ENCODE measurements around the gene NRXN3.

NRXN3 gene

DNA sequence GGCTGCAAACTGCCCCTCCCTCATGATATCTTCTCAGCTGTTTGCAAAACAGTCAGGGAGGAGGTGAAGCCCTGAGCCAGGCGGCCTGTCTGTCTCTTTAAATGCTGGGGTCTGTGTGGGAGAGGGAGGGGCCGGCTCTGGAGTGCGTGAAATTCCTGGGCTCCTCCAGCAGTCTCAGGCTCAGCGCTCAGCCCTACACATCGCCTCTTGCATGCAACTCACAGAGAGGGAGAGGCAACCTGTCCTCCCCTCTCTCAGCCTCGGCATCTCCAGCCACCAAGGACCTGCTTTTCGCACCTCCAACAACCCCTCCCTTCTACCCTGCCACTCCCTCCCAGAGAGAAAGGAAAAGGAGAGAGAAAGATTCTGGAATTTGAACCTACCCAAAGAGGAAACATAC, at the start of gene NRXN3:
Gene NRXN3 (plus strand): TSS at position 171 of the 400 bp plus-strand sequence. CDS start 72,721 bp downstream, outside the sequence.
- peak within 1 kb of the TSS; percentile 59; the same call in 1 of the 2 replicates for H3K9ac ChIP-seq (ENCODE audit: low read depth, low read length)
- H3K36me3 ChIP-seq (ENCODE audit: insufficient read depth, low read depth, low read length) = no peaks in the 10 kb centered on the region
- H3K9me3 ChIP-seq (ENCODE audit: insufficient read depth, low read depth, low read length) = no peaks in the 10 kb centered on the region
- H3K27me3 ChIP-seq (ENCODE audit: insufficient read depth, low read length) = peaks cover 4% of the 10 kb centered on the region; the same call in 1 of the 2 replicates
- H3K4me1 ChIP-seq (ENCODE audit: insufficient read depth, low read length) = peaks cover 6% of the 10 kb centered on the region; the same call in 1 of the 2 replicates
- H3K4me3 ChIP-seq (ENCODE audit: low read length) = peak within 1 kb of the TSS; percentile 65
- no peak within 1 kb of the TSS for H3K27ac ChIP-seq (ENCODE audit: low read length)

DNA sequence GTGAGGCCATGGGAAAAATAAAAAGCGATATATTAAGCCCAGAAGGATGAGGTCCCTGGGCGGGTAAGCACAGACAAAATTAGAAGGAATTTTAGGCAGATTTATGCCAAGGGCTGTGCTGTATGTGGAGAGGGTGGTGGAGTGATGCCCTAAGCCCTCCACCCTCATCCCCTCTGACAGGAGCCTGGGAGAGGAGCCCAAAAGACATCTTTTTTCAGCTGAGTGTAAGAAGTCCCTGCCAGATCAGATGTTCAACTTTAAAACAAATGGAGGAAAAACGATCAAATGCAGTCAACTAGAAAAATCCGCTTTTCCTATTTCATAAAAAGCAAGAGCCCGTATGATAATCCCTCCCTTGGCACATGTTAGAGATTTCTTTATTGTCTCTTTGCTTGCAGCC, 47.7 kb upstream of the NRXN3 start:
- no peaks in the 10 kb centered on the region for H3K36me3 ChIP-seq (ENCODE audit: insufficient read depth, low read depth, low read length)
- no peak overlapping the region for H3K27ac ChIP-seq (ENCODE audit: low read length)
- H3K9me3 ChIP-seq (ENCODE audit: insufficient read depth, low read depth, low read length) = no peaks in the 10 kb centered on the region
- H3K9ac ChIP-seq (ENCODE audit: low read depth, low read length) = no peak overlapping the region
- no peaks in the 10 kb centered on the region for H3K27me3 ChIP-seq (ENCODE audit: insufficient read depth, low read length)
- H3K4me1 ChIP-seq (ENCODE audit: insufficient read depth, low read length) = peaks cover 6% of the 10 kb centered on the region; the same call in 1 of the 2 replicates
- H3K4me3 ChIP-seq (ENCODE audit: low read length) = no peak overlapping the region

DNA sequence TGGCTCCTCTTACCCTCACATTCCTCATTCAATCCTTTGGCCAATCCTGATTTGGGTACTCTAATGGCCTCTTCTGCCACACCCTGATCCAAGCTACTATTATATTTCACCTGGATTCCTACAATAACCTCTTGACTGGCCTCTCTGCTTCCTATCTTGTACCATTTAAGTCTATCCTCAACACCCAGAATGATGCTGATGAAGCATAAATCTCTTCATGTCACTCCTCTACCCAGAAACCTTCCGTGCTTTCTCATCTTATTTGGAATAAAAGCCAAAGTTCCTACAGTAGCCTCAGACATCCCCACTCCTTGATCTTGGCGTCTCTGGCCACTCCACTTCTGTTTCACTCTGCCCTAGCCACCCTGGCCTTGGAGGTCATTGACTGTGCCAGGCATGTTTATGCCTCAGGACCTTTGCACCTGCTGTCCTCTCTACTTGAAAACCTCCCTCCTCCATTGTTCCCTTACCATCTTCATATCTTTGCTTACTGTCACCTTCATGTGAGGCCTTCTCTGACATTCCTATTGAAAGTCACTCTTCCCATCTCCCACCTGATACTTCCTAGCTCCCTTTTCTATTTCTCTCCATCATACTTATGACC, 46.4 kb upstream of the NRXN3 start:
- H3K36me3 ChIP-seq (ENCODE audit: insufficient read depth, low read depth, low read length) = no peaks in the 10 kb centered on the region
- H3K4me1 ChIP-seq (ENCODE audit: insufficient read depth, low read length) = peaks cover 6% of the 10 kb centered on the region; the same call in 1 of the 2 replicates
- no peak overlapping the region for H3K27ac ChIP-seq (ENCODE audit: low read length)
- no peaks in the 10 kb centered on the region for H3K9me3 ChIP-seq (ENCODE audit: insufficient read depth, low read depth, low read length)
- H3K27me3 ChIP-seq (ENCODE audit: insufficient read depth, low read length) = no peaks in the 10 kb centered on the region
- no peak overlapping the region for H3K9ac ChIP-seq (ENCODE audit: low read depth, low read length)
- H3K4me3 ChIP-seq (ENCODE audit: low read length) = no peak overlapping the region

DNA sequence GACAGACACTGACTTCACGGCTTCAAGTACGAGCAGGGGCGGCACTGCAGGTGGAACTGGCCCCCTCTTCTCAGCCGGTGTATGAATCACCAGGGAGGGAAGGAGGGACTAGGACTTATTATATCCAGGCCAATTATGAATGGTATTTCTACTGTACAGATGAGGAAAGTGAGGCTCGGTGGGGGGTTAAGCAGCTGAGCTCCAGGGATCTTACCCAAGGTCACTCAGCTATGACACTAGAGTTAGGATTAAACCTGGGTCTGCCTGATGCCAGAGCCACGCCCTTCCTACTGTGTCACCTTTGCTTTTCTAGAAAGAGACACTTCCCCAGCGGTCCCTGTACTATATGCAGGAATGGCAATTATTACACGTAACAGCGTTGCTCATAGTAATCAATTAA, 42.2 kb upstream of the NRXN3 start:
- Histone ChIP-seq H3K4me1 (ENCODE audit: insufficient read depth, low read length) (peaks cover 6% of the 10 kb centered on the region; the same call in 1 of the 2 replicates), H3K9ac (ENCODE audit: low read depth, low read length) (no peak overlapping the region), H3K9me3 (ENCODE audit: insufficient read depth, low read depth, low read length) (no peaks in the 10 kb centered on the region), H3K36me3 (ENCODE audit: insufficient read depth, low read depth, low read length) (no peaks in the 10 kb centered on the region), H3K27me3 (ENCODE audit: insufficient read depth, low read length) (no peaks in the 10 kb centered on the region), H3K27ac (ENCODE audit: low read length) (no peak overlapping the region), H3K4me3 (ENCODE audit: low read length) (no peak overlapping the region)

DNA sequence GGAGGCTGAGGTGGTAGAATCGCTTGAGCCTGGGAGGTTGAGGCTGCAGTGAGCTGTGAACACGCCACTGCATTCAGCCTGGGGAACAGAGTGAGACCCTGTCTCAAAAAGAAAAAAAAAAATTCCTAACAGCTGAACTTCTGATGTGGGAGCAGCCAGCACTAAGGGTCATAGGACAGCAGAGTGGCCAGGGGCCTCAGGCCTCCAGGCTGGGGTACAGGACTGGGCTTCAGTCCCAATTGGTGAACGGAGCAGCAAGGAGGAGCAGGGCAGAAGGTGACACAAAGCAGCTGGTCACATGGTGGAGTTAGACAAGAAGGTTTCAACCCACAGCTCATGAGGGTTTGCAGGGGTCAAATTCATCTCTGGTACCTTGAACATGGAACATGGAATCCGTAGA, 40.8 kb upstream of the NRXN3 start:
- Histone ChIP-seq H3K4me1 (ENCODE audit: insufficient read depth, low read length) (peaks cover 4% of the 10 kb centered on the region; the same call in 1 of the 2 replicates), H3K36me3 (ENCODE audit: insufficient read depth, low read depth, low read length) (no peaks in the 10 kb centered on the region), H3K9ac (ENCODE audit: low read depth, low read length) (no peak overlapping the region), H3K4me3 (ENCODE audit: low read length) (no peak overlapping the region), H3K27me3 (ENCODE audit: insufficient read depth, low read length) (no peaks in the 10 kb centered on the region), H3K27ac (ENCODE audit: low read length) (no peak overlapping the region), H3K9me3 (ENCODE audit: insufficient read depth, low read depth, low read length) (no peaks in the 10 kb centered on the region)

DNA sequence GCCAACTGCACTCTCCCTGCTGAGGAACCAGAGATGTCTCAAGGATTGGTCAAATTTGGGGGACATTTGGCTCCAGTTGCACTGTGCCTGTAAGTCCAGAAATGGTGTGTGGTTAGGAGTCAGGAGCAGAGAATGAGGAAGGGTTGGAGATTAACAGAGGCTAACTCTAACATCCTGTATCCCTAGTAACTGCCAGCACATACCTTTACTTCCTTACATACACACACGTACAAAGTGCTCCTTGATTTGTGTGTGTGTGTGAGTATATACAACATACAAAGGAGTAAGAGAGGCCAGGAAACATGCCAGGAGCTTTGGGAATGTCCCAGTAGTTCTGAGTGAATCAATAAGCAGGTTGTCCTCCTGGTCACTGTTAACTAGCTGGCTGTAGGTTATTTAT, 39.8 kb upstream of the NRXN3 start:
- H3K27me3 ChIP-seq (ENCODE audit: insufficient read depth, low read length) = no peaks in the 10 kb centered on the region
- no peaks in the 10 kb centered on the region for H3K9me3 ChIP-seq (ENCODE audit: insufficient read depth, low read depth, low read length)
- H3K9ac ChIP-seq (ENCODE audit: low read depth, low read length) = no peak overlapping the region
- no peak overlapping the region for H3K27ac ChIP-seq (ENCODE audit: low read length)
- H3K4me3 ChIP-seq (ENCODE audit: low read length) = no peak overlapping the region
- H3K4me1 ChIP-seq (ENCODE audit: insufficient read depth, low read length) = peaks cover 4% of the 10 kb centered on the region; the same call in 1 of the 2 replicates
- H3K36me3 ChIP-seq (ENCODE audit: insufficient read depth, low read depth, low read length) = no peaks in the 10 kb centered on the region

DNA sequence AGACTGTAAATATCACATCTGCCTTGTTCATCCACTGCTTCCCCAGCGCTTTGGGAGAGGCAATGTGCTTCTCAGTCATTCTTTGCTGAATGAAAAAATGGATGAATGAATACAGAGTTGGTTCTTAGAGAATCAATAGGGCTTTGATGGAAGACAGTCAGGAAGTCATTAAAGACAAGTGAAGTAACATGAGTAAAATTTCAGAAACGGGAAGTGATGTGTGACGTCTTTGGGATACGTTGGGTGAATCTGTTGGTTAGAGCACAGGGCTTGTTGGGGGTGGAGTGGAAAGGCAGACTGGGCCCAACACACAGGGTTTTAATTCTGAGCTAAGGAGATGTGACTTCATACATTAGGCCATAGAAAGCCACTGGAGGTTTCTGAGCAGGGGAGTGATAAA, 39.0 kb upstream of the NRXN3 start:
- H3K9ac ChIP-seq (ENCODE audit: low read depth, low read length) = no peak overlapping the region
- H3K4me1 ChIP-seq (ENCODE audit: insufficient read depth, low read length) = peaks cover 4% of the 10 kb centered on the region; the same call in 1 of the 2 replicates
- no peaks in the 10 kb centered on the region for H3K27me3 ChIP-seq (ENCODE audit: insufficient read depth, low read length)
- no peak overlapping the region for H3K27ac ChIP-seq (ENCODE audit: low read length)
- no peaks in the 10 kb centered on the region for H3K36me3 ChIP-seq (ENCODE audit: insufficient read depth, low read depth, low read length)
- H3K9me3 ChIP-seq (ENCODE audit: insufficient read depth, low read depth, low read length) = no peaks in the 10 kb centered on the region
- H3K4me3 ChIP-seq (ENCODE audit: low read length) = no peak overlapping the region

DNA sequence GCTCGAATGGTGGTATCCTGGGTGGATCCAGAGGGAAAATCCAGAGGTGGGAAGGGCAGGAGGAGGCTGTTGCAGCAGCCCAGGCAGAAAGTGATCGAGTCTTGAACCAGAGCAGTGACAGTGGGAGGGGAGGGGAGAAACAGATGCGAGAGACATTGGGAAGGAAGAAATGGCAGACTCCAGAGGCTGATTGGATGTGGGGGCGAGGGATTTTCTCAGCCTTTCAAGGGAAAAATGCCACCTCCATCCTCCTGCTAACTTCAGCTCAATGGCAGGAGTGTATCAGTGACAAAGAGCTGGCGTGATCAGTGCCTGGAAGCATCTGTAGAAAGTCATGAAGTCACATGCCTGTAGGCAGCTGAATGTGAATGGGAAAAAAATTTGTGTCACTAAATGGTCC, 38.6 kb upstream of the NRXN3 start:
- peaks cover 4% of the 10 kb centered on the region; the same call in 1 of the 2 replicates for H3K4me1 ChIP-seq (ENCODE audit: insufficient read depth, low read length)
- no peak overlapping the region for H3K27ac ChIP-seq (ENCODE audit: low read length)
- H3K9me3 ChIP-seq (ENCODE audit: insufficient read depth, low read depth, low read length) = no peaks in the 10 kb centered on the region
- no peak overlapping the region for H3K9ac ChIP-seq (ENCODE audit: low read depth, low read length)
- no peaks in the 10 kb centered on the region for H3K27me3 ChIP-seq (ENCODE audit: insufficient read depth, low read length)
- H3K4me3 ChIP-seq (ENCODE audit: low read length) = no peak overlapping the region
- no peaks in the 10 kb centered on the region for H3K36me3 ChIP-seq (ENCODE audit: insufficient read depth, low read depth, low read length)

DNA sequence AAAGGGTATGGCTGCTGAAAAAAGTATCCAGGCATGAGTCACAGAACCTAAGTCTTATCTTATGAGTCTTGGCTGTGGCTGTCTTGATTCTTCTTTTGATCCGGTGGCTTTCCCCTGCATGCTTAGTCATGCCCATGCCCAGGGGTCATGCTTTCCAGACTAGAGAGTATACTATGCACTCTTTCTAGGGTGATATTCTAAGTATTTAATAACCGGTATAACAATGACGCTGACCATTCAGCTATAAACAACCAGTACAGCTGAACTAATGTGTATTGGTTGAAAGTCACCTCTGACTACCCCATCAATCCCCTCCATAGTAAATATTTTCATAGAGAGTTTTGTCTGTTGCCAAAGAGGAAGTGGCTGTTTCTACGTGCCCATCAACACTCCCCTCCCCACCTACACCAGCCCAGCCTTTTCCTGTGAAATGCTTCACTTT, 34.7 kb upstream of the NRXN3 start:
- no peaks in the 10 kb centered on the region for H3K4me1 ChIP-seq (ENCODE audit: insufficient read depth, low read length)

DNA sequence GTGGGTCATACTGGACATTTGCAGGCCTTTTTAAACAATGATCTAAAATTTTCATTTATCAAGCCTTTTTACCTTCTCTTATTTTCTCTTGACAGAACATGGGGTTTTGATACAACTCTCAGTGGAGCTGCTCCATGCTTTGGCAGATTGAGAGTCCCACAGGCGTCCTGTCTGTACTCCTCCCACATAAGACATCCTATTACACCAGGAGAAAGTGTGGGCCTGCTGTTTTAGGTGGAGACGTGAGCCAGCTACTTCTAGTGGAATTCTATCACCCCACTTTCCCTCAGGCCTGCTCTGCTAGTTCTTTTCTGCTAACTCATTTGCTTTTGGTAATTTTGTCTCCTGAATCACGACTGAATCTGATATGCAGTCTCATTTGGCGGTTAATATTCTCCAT, 33.5 kb upstream of the NRXN3 start:
- H3K36me3 ChIP-seq (ENCODE audit: insufficient read depth, low read depth, low read length) = no peaks in the 10 kb centered on the region
- no peak overlapping the region for H3K27ac ChIP-seq (ENCODE audit: low read length)
- H3K9ac ChIP-seq (ENCODE audit: low read depth, low read length) = no peak overlapping the region
- no peak overlapping the region for H3K4me3 ChIP-seq (ENCODE audit: low read length)
- no peaks in the 10 kb centered on the region for H3K9me3 ChIP-seq (ENCODE audit: insufficient read depth, low read depth, low read length)
- H3K4me1 ChIP-seq (ENCODE audit: insufficient read depth, low read length) = no peaks in the 10 kb centered on the region
- no peaks in the 10 kb centered on the region for H3K27me3 ChIP-seq (ENCODE audit: insufficient read depth, low read length)

More for the DNA sequence above, 34.7 kb upstream of the NRXN3 start:
- Histone ChIP-seq H3K9me3 (ENCODE audit: insufficient read depth, low read depth, low read length) (no peaks in the 10 kb centered on the region), H3K4me3 (ENCODE audit: low read length) (no peak overlapping the region), H3K27ac (ENCODE audit: low read length) (no peak overlapping the region), H3K36me3 (ENCODE audit: insufficient read depth, low read depth, low read length) (no peaks in the 10 kb centered on the region), H3K9ac (ENCODE audit: low read depth, low read length) (no peak overlapping the region), H3K27me3 (ENCODE audit: insufficient read depth, low read length) (no peaks in the 10 kb centered on the region)

DNA sequence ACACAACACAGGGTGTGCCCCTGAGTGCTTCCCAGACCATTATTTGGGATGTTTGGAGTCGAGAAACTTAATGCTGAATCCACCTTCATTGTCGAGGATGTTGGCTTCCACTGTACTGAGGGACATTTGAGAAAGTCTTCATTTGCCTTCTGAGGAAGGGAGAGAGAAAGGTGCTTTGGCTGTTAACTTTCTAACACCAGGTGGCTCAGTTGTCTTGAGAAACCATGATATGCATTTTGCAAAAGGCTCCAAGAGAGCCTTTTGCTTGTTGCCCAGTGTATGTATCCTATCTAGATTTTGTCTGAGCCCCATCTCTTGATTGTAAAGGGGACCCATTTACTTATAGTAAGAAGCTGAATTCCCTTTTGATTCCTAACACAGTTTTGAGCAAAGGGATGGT, 28.6 kb upstream of the NRXN3 start:
- H3K36me3 ChIP-seq (ENCODE audit: insufficient read depth, low read depth, low read length) = no peaks in the 10 kb centered on the region
- H3K9ac ChIP-seq (ENCODE audit: low read depth, low read length) = no peak overlapping the region
- H3K27me3 ChIP-seq (ENCODE audit: insufficient read depth, low read length) = no peaks in the 10 kb centered on the region
- H3K4me1 ChIP-seq (ENCODE audit: insufficient read depth, low read length) = no peaks in the 10 kb centered on the region
- no peak overlapping the region for H3K4me3 ChIP-seq (ENCODE audit: low read length)
- H3K9me3 ChIP-seq (ENCODE audit: insufficient read depth, low read depth, low read length) = no peaks in the 10 kb centered on the region
- H3K27ac ChIP-seq (ENCODE audit: low read length) = no peak overlapping the region

DNA sequence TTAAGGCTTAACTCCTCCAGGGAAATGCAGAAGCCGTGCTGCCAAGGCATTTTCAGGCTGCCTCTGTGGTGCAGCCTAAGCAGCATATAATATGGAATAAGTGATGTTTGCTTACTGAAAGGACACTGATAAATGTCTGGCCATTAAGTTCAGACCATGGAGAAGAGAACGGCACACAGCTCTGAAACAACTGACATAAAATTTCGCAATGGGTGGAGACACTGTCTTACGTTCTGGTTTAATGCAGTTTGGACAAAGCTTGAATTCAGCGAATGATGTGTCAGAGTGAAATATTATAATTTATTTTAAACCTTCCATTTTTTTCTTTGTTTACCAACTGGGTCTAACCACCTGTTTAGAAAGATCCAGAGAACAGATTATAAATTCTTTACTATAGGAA, 27.2 kb upstream of the NRXN3 start:
- no peaks in the 10 kb centered on the region for H3K4me1 ChIP-seq (ENCODE audit: insufficient read depth, low read length)
- H3K27me3 ChIP-seq (ENCODE audit: insufficient read depth, low read length) = no peaks in the 10 kb centered on the region
- no peaks in the 10 kb centered on the region for H3K9me3 ChIP-seq (ENCODE audit: insufficient read depth, low read depth, low read length)
- no peak overlapping the region for H3K9ac ChIP-seq (ENCODE audit: low read depth, low read length)
- H3K4me3 ChIP-seq (ENCODE audit: low read length) = no peak overlapping the region
- no peaks in the 10 kb centered on the region for H3K36me3 ChIP-seq (ENCODE audit: insufficient read depth, low read depth, low read length)
- no peak overlapping the region for H3K27ac ChIP-seq (ENCODE audit: low read length)
